Endometrium (tissue), 2 donors: ENCODE measurements around the gene ARMS2.

Experiments
- FAIRE-seq: peaks from 2 replicates; lab custom pipeline; 2012; peaks lifted over from hg19 to GRCh38; lab: Jason Lieb, UNC
- donor health status: control.
- donor health status: control.

Gene ARMS2

GRCh38 chr10:122494833-122495232 is 40.4 kb downstream of the ARMS2 start:
- FAIRE-seq, result no peak

GRCh38 chr10:122495406-122496340 is 41.2 kb downstream of the ARMS2 start:
- FAIRE-seq, result no peak

GRCh38 chr10:122497241-122497640 is 42.8 kb downstream of the ARMS2 start:
- no peak for FAIRE-seq

GRCh38 chr10:122498521-122498920 is 44.1 kb downstream of the ARMS2 start:
- FAIRE-seq, result no peak

- FAIRE-seq, result no peak
These were observed 44.6 kb downstream of the ARMS2 start for GRCh38 chr10:122499012-122499411.

- FAIRE-seq, result peak; percentile 85
These were observed 45.1 kb downstream of the ARMS2 start for GRCh38 chr10:122499491-122499941.

- FAIRE-seq, result no peak
These were observed 45.7 kb downstream of the ARMS2 start for GRCh38 chr10:122500194-122500593.

- FAIRE-seq, result no peak
These were observed 46.3 kb downstream of the ARMS2 start for GRCh38 chr10:122500726-122501125.

- FAIRE-seq, result no peak
These were observed 48.6 kb downstream of the ARMS2 start for GRCh38 chr10:122503012-122503411.

- FAIRE-seq, result no peak
These were observed 49.6 kb downstream of the ARMS2 start for GRCh38 chr10:122503886-122504609.

GRCh38 chr10:122504610-122504950 is 50.1 kb downstream of the ARMS2 start:
- no peak for FAIRE-seq

- FAIRE-seq, result no peak
These were observed 50.6 kb downstream of the ARMS2 start for GRCh38 chr10:122505011-122505410.

- FAIRE-seq, result no peak
These were observed 51.6 kb downstream of the ARMS2 start for GRCh38 chr10:122505885-122506645.
